ENCODE results near the gene ZNF821.
A peak's percentile ranks its signal among the peaks of the same experiment; 100 is the strongest.
"Not testable (repeated sequence)": the region's sequence is repeated elsewhere in the genome, so short reads cannot be mapped to it uniquely, and the experiment has no call there.

ZNF821 gene

GRCh38 chr16:71859762-71860521, 24.0 kb downstream of the ZNF821 start:
- no peak for DNase-seq (ENCODE audit: low spot score)

- peak; percentile 65 for DNase-seq (ENCODE audit: low spot score)
These were observed 27.9 kb downstream of the ZNF821 start for GRCh38 chr16:71855937-71856662.

GRCh38 chr16:71854369-71854948, 29.5 kb downstream of the ZNF821 start:
- DNase-seq (ENCODE audit: low spot score): no peak

GRCh38 chr16:71853413-71853812, 30.6 kb downstream of the ZNF821 start:
- no peak for DNase-seq (ENCODE audit: low spot score)

DNA sequence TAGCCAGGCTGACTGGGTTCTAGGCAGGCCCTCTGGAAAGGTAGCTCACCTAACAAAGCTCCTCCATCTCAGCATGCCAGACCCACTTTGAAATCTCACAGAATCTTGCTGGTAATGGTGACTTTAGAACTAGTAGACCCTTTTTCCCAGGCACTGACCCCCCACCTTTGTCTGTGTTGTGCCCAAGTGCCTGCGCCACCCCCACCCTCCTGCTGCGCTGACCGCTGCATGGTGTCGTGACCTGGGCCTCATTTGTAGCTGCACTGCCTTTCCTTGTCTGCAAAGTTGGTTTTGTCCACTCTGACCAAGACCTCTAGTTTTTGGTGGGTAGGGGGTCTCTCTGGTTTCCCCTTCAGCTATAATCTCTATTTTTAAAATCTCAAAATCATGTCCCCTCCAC, 31.4 kb downstream of the ZNF821 start:
- DNase-seq (ENCODE audit: low spot score): no peak

DNA sequence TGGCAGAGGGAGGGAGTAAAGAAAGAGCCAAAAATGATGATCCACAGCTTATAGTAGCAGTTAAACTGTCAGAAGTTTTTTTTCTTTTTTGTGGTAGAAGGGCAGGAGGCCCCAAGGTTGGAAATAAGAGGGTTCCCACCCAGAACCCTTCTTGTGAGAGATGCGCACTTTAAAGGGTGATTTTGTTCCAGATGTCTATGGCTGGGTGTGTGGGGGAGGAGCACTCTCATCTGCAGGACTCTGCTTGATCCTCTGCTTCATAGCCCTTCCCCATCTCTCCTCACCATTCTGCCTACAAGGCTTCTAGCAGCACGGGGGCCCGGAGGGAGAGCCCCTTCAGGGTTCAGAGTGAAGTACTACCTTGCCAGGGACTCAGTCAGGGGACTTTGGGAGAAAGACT, 31.8 kb downstream of the ZNF821 start:
- no peak for DNase-seq (ENCODE audit: low spot score)

GRCh38 chr16:71851746-71852145, 32.2 kb downstream of the ZNF821 start:
- no peak for DNase-seq (ENCODE audit: low spot score)

- no peak for DNase-seq (ENCODE audit: low spot score)
These were observed 35.4 kb downstream of the ZNF821 start for GRCh38 chr16:71848622-71849021.

DNA sequence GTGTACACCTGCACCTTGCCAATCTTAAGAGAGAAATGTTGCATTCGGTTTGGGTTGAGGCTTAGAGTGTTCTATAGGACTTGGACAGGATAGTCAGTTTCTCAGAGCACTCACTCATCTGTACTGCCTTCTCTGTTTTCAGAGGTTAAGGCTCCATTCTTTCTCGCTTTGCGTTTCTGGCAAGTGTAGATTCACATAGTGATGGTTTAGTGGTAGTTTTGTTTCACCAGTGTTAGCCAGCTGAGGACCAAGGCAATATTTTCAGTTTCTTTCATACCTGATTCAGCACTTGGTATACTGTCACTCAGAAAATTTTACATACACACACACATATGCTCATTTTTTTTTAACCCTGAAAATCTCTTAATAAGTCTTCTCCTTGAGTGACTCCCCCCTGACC, 36.9 kb downstream of the ZNF821 start:
- DNase-seq (ENCODE audit: low spot score): no peak

- peak; percentile 11 for DNase-seq (ENCODE audit: low spot score)
These were observed 37.6 kb downstream of the ZNF821 start for GRCh38 chr16:71846431-71846830.

GRCh38 chr16:71845639-71846430, 38.1 kb downstream of the ZNF821 start, which contains the start of gene ATXN1L:
TSS of gene ATXN1L (plus strand) at chr16:71845976. CDS start at chr16:71849741, 3,765 bp downstream.
- DNase-seq (ENCODE audit: low spot score): peak; percentile 92

DNA sequence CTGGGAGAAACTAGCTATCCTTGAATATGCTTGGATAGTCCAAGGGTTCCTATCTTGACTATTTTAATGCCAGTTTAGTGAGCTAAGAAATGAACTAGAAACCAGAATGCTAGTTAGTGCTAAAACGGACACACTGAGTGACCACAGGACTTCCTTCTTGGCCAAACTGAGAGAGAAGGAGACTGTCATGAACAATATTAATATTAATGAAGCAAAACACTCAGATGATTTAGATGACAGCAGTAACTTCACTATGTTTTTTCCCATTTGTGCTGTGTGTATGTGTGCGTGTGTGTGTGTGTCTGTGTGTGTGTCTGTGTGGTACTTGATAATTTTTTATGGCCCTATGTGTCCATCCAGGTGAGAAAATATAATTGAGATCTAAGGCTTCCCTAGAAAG, 40.4 kb downstream of the ZNF821 start:
- no peak for DNase-seq (ENCODE audit: low spot score)

DNA sequence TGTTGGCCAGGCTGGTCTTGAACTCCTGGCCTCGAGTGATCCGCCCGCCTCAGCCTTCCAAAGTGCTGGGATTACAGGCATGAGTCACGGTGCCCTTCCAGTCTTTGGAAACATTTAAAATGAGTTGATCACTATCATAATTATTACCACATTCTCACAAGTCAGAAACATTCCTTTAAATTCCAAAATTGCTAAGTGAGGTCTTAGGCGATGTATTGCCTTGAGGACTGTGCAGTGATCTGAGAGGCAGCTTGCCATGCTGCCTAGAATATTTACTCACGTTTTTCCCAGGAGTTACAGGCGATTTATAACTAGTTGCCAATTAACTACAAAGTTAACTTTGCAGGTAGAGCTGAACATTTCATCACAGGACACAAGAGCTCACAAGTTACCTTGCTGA, 43.9 kb downstream of the ZNF821 start:
- DNase-seq (ENCODE audit: low spot score): no peak

DNA sequence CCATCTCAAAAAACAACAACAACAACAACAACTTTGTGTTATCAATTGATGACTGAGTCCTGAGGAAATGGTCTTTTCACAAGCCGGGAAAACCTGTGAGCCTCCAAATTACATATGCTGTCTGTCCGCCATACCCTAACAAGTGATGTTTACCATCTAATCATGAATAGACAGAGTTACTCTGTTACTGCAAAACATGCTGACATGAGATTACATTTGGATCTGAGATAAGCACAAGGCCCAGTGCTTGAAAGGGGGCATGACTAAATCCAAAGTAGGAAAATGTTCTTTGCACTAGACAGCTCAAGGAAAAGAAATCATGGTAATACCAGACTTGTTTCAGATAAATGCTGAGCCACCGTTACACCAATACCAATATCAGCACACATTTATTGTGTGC, 46.8 kb downstream of the ZNF821 start:
- no peak for DNase-seq (ENCODE audit: low spot score)

DNA sequence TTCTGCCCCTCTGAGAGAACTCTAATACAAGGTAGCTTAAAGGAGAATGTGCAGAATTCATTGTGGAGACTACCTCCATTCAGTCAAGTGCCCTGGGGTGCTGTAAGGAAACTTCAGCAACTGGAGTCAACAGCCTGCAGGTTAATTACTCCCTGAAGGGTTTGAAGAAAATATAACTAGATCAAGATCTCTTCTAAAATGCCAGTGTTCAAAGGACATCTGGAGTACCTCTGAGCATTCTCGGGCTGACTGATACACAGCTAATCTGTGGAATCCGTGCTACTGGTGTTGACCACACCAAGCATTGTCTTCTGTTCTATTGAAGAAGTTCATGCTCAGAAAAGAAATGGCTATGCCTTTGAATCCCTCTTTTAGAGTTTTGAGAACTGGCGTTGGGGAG, 49.7 kb downstream of the ZNF821 start:
- DNase-seq (ENCODE audit: low spot score): no peak

DNA sequence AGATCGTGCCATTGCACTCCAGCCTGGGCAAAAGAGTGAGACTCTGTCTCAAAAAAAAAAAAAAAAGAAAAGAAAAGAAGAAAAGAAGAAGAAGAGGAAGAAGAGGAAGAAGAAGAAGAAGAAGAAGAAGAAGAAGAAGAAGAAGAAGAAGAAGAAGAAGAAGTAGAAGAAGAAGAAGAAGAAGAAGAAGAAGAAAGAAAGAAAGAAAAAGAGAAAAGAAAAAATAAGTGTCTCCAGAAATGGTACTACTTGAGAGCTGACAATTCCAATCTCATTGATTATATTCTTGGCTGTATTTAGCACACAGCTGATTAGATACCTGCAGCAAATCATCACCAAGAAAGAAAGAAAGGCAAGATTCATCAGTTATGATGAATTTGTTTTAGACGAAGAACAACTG, 51.9 kb downstream of the ZNF821 start:
- DNase-seq (ENCODE audit: low spot score): not testable (repeated sequence)

- DNase-seq (ENCODE audit: low spot score): not testable (repeated sequence)
These were observed 52.3 kb downstream of the ZNF821 start for GRCh38 chr16:71831698-71832097.

- DNase-seq (ENCODE audit: low spot score): no peak
These were observed 53.6 kb downstream of the ZNF821 start for GRCh38 chr16:71830359-71830758.

DNA sequence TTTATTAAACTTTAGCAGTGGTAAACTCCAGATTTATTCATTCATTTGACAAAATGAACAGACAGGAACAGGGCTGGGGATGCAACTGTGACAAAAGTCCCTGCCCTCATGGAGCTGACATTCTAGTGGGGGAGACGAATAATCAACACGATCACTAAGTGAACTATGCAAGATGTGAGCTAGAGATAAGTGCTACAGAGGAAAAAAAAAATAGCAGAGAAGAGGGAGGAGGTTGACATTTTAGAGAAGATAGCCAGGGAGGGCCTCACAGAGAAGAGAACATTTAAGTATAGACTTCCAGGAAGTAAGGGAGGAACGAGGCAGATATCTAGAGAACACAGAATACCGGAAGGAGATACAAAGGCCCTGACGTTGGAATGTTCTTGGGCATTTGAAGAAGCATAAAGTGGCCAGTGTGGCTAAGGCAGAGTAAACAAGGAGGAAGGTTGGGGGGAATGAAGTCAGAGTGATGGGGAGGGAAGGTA, 57.4 kb downstream of the ZNF821 start:
- no peak for DNase-seq (ENCODE audit: low spot score)

- DNase-seq (ENCODE audit: low spot score): not testable (repeated sequence)
These were observed 66.9 kb downstream of the ZNF821 start for GRCh38 chr16:71817155-71817500.

DNA sequence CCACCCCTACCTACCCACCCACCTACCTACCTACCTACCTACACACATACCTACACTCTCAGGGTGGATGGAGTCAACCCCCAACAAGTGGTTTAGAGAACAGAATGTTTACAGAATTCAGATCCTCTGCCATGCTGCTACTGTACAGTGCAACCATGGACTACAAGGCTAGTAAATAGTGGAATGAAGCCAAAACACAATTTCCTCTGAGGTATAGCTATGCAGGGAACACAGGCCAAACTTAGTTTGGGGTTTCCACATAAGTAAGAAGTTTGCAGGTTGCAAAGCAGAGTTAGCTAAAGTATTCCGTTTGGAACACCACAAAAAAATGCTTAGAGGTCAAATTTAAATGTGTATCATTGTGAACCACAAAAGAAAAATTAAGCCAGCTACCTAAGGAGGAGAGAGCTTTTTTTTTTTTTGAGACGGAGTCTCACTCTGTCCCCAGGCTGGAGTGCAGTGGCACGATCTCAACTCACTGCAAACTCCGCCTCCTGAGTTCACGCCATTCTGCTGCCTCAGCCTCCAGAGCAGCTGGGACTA, 72.7 kb downstream of the ZNF821 start:
- peak; percentile 18 for DNase-seq (ENCODE audit: low spot score)

DNA sequence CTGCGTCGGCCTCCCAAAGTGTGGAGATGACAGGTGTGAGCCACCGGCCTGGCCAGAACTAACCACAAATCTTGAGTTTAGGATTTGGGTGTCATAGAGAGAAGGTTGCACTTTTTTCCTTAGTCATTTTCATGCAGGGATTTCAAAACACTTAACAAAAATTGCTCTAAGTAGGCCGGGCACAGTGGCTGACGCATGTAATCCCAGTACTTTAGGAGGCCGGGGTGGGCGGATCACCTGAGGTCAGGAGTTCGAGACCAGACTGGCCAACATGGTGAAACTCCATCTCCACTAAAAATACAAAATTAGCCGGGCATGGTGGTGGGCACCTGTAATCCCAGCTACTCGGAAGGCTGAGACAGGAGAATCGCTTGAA, 73.8 kb downstream of the ZNF821 start:
- DNase-seq (ENCODE audit: low spot score): not testable (repeated sequence)

Data from CD4-positive, alpha-beta T cell treated with Interleukin-2 at 100 ng/mL for 4 hours (primary cell).